ENCODE data around the gene SSRP1. TPM values are rescaled to one million over a fixed set of nuclear protein-coding genes. Genes with fewer than 3 reads are reported as not detected.
A peak's percentile ranks its signal among the peaks of the same experiment; 100 is the strongest.

The SSRP1 gene
- total and polyA plus RNA-seq, 7 donors: 30.5 to 91.3 (median 54.6) TPM

- no peak overlapping the region for H3K4me3 ChIP-seq
- TF ChIP-seq POLR2AphosphoS5 (IDR thresholded peaks at IDR 0.05) (no peak), EP300 (IDR thresholded peaks at IDR 0.05) (no peak), POLR2A (IDR thresholded peaks at IDR 0.05) (no peak), CTCF (IDR thresholded peaks at IDR 0.05) (no peak)
- peaks cover 0 to 11% (median 5%) of the 10 kb centered on the region in 4 donors for H3K4me1 ChIP-seq
- WGBS, 2 donors: 75 to 80% methylated on average over 4 of the region's 4 CpGs
- intact Hi-C loops (cut with DNase I): loop anchor here (10.0 kb wide), 1 partner anchor 509 kb away; no protein-coding TSS in a partner anchor
- H3K36me3 ChIP-seq: no peaks in the 10 kb centered on the region
- no peak for DNase-seq
- H3K27ac ChIP-seq: no peak overlapping the region
- H3K9me3 ChIP-seq: no peaks in the 10 kb centered on the region
- H3K27me3 ChIP-seq: no peaks in the 10 kb centered on the region
These were observed 17.8 kb upstream of the SSRP1 start for GRCh38 chr11:57353446-57353845.

DNA sequence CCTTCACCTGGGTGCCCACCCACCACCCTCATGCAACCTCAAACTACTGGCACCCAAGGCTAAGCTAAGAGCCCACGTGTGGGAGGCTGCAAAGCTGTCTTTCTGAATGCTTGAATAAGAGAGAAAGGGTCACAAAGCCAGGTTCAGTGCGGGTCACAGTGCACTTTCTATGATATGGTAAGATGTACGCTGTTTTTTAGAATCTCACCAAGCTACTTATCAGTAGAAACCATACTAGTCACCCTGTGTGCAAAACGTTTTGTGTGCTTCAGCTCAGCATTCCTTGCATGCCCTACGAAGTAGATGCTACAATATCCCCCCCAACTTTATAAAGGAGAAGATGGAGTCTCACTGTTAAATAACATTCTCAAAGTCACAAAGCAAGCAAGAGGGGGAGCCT is 17.3 kb upstream of the SSRP1 start:
- Histone ChIP-seq H3K4me3 (no peak overlapping the region), H3K27ac (no peak overlapping the region), H3K9me3 (no peaks in the 10 kb centered on the region), H3K4me1 (peaks cover 0 to 11% (median 5%) of the 10 kb centered on the region in 4 donors), H3K27me3 (no peaks in the 10 kb centered on the region), H3K36me3 (no peaks in the 10 kb centered on the region)
- intact Hi-C loops (cut with DNase I): loop anchor here (10.0 kb wide), 1 partner anchor 508 kb away; no protein-coding TSS in a partner anchor
- 73% methylated on average over 5 of the region's 5 CpGs for WGBS, 2 donors
- DNase-seq: no peak
- TF ChIP-seq POLR2AphosphoS5 (IDR thresholded peaks at IDR 0.05) (no peak), EP300 (IDR thresholded peaks at IDR 0.05) (no peak), CTCF (IDR thresholded peaks at IDR 0.05) (no peak), POLR2A (IDR thresholded peaks at IDR 0.05) (no peak)

DNA sequence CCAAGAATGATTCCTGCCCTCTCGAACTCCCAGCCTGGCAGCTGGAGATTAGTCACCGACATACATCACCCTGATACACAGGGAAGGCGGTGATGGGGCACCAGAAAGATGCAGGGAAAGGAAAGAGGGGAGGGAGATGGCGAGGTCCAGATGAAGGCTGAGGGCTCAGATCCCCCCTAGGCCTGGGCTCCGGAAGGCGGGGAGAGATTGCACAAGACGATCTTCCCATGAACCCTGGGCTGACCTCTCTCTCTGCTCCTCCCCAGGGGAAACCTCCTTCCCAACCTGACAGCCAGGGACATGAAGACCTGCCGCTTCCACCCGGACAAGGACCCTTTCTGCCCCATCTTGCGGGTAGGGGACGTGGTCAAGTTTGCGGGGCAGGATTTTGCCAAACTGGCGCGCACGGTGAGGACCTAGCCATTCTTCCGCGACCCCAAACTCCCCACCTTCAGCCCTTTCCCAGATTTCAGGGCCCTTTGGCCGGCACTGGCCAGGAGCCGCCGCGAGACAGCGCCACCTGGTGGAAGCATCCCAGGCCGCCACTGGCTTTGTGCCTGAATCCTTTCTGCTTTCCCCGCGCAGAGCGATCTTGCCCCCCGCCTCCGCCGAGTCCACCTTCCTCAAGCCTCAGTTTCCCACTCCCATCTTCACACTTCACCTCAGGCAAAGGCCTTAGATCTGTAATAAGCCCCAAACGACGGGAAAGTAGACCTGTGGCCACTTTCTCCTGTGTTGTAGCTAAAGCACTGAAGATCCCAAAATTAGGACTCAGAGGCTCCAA is 14.0 kb upstream of the SSRP1 start:
- WGBS, 2 donors: 26 to 32% methylated on average over 31 of the region's 31 CpGs
- no peak overlapping the region for H3K27ac ChIP-seq
- no peak overlapping the region for H3K4me3 ChIP-seq
- peak; percentile 78 for DNase-seq
- intact Hi-C loops (cut with DNase I): loop anchor here (5.0 to 10.0 kb wide), 2 partner anchors 83 to 505 kb away; no protein-coding TSS in a partner anchor
- no peaks in the 10 kb centered on the region for H3K27me3 ChIP-seq
- no peaks in the 10 kb centered on the region for H3K36me3 ChIP-seq
- H3K9me3 ChIP-seq: no peaks in the 10 kb centered on the region
- peaks cover 0 to 7% (median 5%) of the 10 kb centered on the region in 4 donors for H3K4me1 ChIP-seq
- TF ChIP-seq CTCF (IDR thresholded peaks at IDR 0.05) (peak; percentile 63 to 93 (median 78)), POLR2AphosphoS5 (IDR thresholded peaks at IDR 0.05) (peak in 2 of 4 donors; percentile 28 to 42), POLR2A (IDR thresholded peaks at IDR 0.05) (no peak)

DNA sequence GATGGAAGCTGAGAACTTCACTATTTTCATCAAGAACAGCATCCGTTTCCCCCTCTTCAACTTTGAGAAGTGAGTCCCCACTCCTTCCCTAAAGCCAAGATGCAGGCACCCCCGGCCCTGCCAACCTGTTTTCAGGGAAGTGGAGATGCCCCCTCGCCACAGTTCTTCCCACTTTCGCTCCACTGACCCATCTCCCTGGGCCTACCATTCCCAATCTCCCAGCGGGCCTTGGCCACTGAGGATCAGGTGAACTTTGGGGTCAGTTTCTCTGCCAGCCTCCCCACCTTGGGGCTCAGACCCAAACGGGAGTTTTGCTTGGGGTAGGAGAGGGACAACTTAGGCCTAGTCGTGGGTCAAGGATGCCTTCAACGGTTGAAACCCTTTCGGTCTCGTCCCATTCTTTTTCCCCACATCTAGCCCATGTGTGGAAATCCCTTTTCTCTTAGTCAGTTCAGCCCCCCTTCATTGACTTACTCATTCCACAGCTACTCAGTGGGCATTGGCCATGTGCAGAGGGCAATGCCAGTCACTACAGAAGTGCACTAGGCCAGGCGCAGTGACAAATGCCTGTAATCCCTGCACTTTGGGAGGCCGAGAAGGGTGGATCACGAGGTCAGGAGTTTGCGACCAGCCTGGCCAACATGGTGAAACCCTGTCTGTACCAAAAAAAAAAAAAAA is 13.1 kb upstream of the SSRP1 start:
- peaks cover 0 to 7% (median 5%) of the 10 kb centered on the region in 4 donors for H3K4me1 ChIP-seq
- H3K4me3 ChIP-seq: no peak overlapping the region
- H3K27me3 ChIP-seq: no peaks in the 10 kb centered on the region
- no peaks in the 10 kb centered on the region for H3K9me3 ChIP-seq
- TF ChIP-seq POLR2A (IDR thresholded peaks at IDR 0.05) (no peak), POLR2AphosphoS5 (IDR thresholded peaks at IDR 0.05) (no peak), CTCF (IDR thresholded peaks at IDR 0.05) (no peak), EP300 (IDR thresholded peaks at IDR 0.05) (no peak)
- DNase-seq: no peak
- H3K36me3 ChIP-seq: no peaks in the 10 kb centered on the region
- WGBS, 2 donors: 90 to 93% methylated on average over 14 of the region's 14 CpGs
- intact Hi-C loops (cut with DNase I): loop anchor here (5.0 kb wide), 1 partner anchor 84 kb away; no protein-coding TSS in a partner anchor
- H3K27ac ChIP-seq: no peak overlapping the region
